Activated gamma-delta T cell treated with anti-CD3 and anti-CD28 coated beads, Interleukin-2, amount 50 U/mL, for 16 hours (primary cell): Measurements from ENCODE around the gene IGFL1.
"Not testable (repeated sequence)": the region's sequence is repeated elsewhere in the genome, so short reads cannot be mapped to it uniquely, and the experiment has no call there.

ENCODE experiments used
- DNase-seq: peaks from one replicate; pipeline ENCODE4 v3.0.0-alpha.2; 2020; ENCODE audit warnings: low read depth

IGFL1 gene

GRCh38 chr19:46270521-46271256 is 41.1 kb downstream of the IGFL1 start:
- DNase-seq: no peak

DNA sequence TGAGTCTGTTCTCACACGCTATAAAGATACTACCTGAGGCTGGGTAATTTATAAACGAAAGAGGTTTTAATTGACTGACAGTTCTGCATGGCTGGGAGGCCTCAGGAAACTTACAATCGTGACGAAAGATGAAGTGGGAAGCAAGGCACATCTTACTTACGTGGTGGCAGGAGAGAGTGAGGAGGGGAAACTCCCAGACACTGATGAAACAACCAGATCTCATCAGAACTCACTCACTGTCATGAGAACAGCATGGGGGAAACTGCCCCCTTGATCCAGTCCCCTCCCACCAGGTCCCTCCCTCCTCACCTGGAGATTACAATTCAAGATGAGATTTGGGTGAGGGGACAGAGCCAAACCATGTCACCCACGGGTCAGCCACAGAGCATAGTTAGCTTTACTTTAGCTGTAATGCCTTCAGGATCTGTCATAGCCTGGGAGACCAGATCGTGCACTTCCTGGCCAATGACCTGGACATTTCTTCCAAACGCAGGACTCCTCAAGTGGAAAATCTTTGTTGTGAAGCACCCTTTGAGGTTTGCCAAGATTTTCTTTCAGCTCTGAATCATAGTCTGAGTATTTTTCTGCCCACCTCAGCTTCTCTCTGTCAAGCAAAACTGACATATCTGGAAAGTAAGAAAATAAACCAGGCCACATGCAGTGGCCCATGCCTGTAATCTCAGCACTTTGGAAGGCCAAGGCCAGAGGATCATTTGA is 42.1 kb downstream of the IGFL1 start:
- DNase-seq: no peak

DNA sequence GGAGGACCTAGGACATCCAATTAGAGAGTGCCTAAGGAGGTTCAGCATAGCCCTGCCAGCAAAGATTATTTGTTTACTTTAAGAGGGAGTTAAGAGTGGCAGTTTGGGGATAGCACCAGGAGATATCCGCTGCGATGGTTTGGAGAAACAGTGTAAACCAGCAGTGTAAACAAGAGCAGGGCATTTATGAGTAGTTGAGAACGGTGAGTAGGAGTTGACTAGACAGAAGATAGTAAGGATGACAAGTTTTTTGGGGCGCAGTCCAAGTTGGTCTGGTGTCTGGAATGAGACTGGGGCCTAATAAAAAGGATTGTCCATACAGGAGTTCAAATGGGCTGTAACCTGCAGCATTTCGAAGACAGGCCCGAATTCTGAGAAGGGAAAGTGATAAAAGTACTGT is 44.4 kb downstream of the IGFL1 start:
- not testable (repeated sequence) for DNase-seq

DNA sequence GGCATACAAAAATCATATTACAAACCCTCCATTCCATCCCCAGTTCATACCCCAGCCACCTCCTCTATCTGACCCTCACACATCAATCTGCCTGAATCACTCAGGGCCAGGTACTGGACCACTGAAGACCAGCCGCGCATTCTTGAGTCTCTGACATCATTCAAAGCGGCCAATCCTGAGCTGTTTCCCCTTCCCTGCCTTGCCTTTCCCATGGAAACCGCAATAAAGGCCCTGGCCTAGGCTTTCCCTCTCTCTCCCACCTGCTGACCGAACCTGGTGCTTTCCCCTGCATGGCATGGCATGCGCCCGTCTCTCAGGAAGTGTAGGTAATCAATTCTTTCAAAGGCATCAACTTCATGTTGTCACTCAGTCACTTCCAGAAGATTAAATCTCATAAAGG is 49.6 kb downstream of the IGFL1 start:
- no peak for DNase-seq
